H1 (cell line): Measurements from ENCODE around the gene UBIAD1. TPM values are rescaled to one million over a fixed set of nuclear protein-coding genes. Genes with fewer than 3 reads are reported as not detected.

Experiments used
- CTCF ChIA-PET: fragments of 300-600 bp; sonication (Branson Sonifier 250); formaldehyde crosslinking; loops from one replicate; lab custom pipeline; 2021; ENCODE audit not compliant: partially characterized antibody; lab: Charles Lee
- POLR2A ChIA-PET: fragments of 300-600 bp; sonication (Branson Sonifier 250); formaldehyde crosslinking; loops from one replicate; lab custom pipeline; 2021; ENCODE audit warnings: inconsistent platforms; ENCODE audit not compliant: partially characterized antibody; lab: Charles Lee
- DNase-seq, 2 experiments: peaks; one replicate each; pipeline versions ENCODE4 v3.0.0 to v3.0.0-alpha.2; 2010 to 2022; ENCODE audit warnings: low spot score in 2 of 2, low read depth in 1 of 2, mixed read lengths in 1 of 2
- FAIRE-seq: peaks from 2 replicates; lab custom pipeline; 2011; peaks lifted over from hg19 to GRCh38; lab: Jason Lieb, UNC
- H2AFZ ChIP-seq: 2 replicates; pipeline ENCODE4 v1.8.1; 2012; ENCODE audit warnings: low read length, inconsistent platforms
- H2AK5ac ChIP-seq: 2 replicates; pipeline ENCODE4 v1.6.1; 2013; ENCODE audit warnings: low read depth, low read length
- H2BK120ac ChIP-seq: replicated peaks from 2 replicates; pipeline ENCODE3; 2013; ENCODE audit warnings: low read depth, low read length, inconsistent platforms
- H2BK12ac ChIP-seq: 2 replicates; pipeline ENCODE4 v1.6.1; 2013; ENCODE audit warnings: low read depth, low read length
- H2BK15ac ChIP-seq: 2 replicates; pipeline ENCODE4 v1.6.1; 2013; ENCODE audit warnings: low read length
- H2BK20ac ChIP-seq: 2 replicates; pipeline ENCODE4 v1.6.1; 2013; ENCODE audit warnings: low read length
- H2BK5ac ChIP-seq: 2 replicates; pipeline ENCODE4 v1.6.1; 2013; ENCODE audit warnings: low read depth, low read length
- H3K14ac ChIP-seq: 2 replicates; pipeline ENCODE4 v1.6.1; 2013; ENCODE audit warnings: inconsistent platforms; ENCODE audit not compliant: insufficient read length
- H3K18ac ChIP-seq: 2 replicates; pipeline ENCODE4 v1.6.1; 2013; ENCODE audit warnings: low read length; ENCODE audit errors: extremely low read depth
- H3K23ac ChIP-seq: 2 replicates; pipeline ENCODE4 v1.6.1; 2013; ENCODE audit warnings: inconsistent platforms; ENCODE audit not compliant: insufficient read length
- H3K23me2 ChIP-seq: 2 replicates; pipeline ENCODE4 v1.6.1; 2013; ENCODE audit warnings: low read depth, low read length
- H3K27ac ChIP-seq: 2 replicates; pipeline ENCODE4 v1.6.1; 2011; ENCODE audit warnings: low read depth, low read length, inconsistent platforms
- H3K27me3 ChIP-seq, 4 experiments: replicated peaks in 1 of 4; 1 replicate in 1 of 4; 2 replicates in 3 of 4; pipeline versions ENCODE4 v1.6.1 to v1.8.1; 2011 to 2013; ENCODE audit warnings: low read length in 3 of 4, mild to moderate bottlenecking in 3 of 4, inconsistent platforms in 2 of 4, mixed read lengths in 2 of 4, moderate library complexity in 1 of 4; ENCODE audit not compliant: control insufficient read depth in 3 of 4, insufficient read depth in 3 of 4; ENCODE audit errors: extremely low read depth in 1 of 4
- H3K36me3 ChIP-seq, 4 experiments: 2 replicates each; pipeline versions ENCODE4 v1.6.1 to v1.8.1; 2011 to 2013; ENCODE audit warnings: mild to moderate bottlenecking in 4 of 4, low read length in 3 of 4, moderate library complexity in 2 of 4, control low read depth in 1 of 4, inconsistent platforms in 1 of 4; ENCODE audit not compliant: insufficient read depth in 4 of 4, control insufficient read depth in 2 of 4
- H3K4ac ChIP-seq: replicated peaks from 2 replicates; pipeline ENCODE3; 2013; ENCODE audit warnings: low read length, low read depth, mixed read lengths, inconsistent platforms; ENCODE audit not compliant: insufficient read length
- H3K4me1 ChIP-seq, 4 experiments: replicated peaks in 1 of 4; 1 replicate in 1 of 4; 2 replicates in 3 of 4; pipeline versions ENCODE4 v1.6.1 to v1.8.1; 2011 to 2013; ENCODE audit warnings: low read length in 3 of 4, inconsistent platforms in 2 of 4, mixed read lengths in 1 of 4; ENCODE audit not compliant: insufficient read depth in 4 of 4, control insufficient read depth in 3 of 4
- H3K4me2 ChIP-seq, 2 experiments: 2 replicates each; pipeline versions ENCODE4 v1.6.1 to v1.8.1; 2011 to 2013; ENCODE audit warnings: low read depth in 2 of 2, low read length in 2 of 2, control low read depth in 1 of 2, inconsistent platforms in 1 of 2, mild to moderate bottlenecking in 1 of 2; ENCODE audit not compliant: insufficient read depth in 1 of 2
- H3K4me3 ChIP-seq, 4 experiments: fragments of 200-600, 300-600 bp in 1 of 4; sonication (generic), shearing (Covaris generic), sonication (Bioruptor Twin) in 1 of 4; 2 replicates each; pipeline versions ENCODE4 v1.5.1 to v1.8.1; 2011 to 2016; ENCODE audit warnings: low read length in 4 of 4, low read depth in 3 of 4, control low read depth in 2 of 4, inconsistent platforms in 2 of 4, mild to moderate bottlenecking in 2 of 4, mixed read lengths in 1 of 4, moderate library complexity in 1 of 4; ENCODE audit not compliant: insufficient read depth in 2 of 4; ENCODE audit errors: extremely low read depth in 1 of 4
- H3K56ac ChIP-seq: replicated peaks from 2 replicates; pipeline ENCODE3; 2013; ENCODE audit warnings: low read depth, mild to moderate bottlenecking, mixed read lengths, low read length, inconsistent platforms; ENCODE audit not compliant: insufficient read length
- H3K79me1 ChIP-seq: 2 replicates; pipeline ENCODE4 v1.6.1; 2013; ENCODE audit warnings: low read depth, low read length, control low read depth
- H3K79me2 ChIP-seq, 2 experiments: 2 replicates each; pipeline versions ENCODE4 v1.6.1 to v1.8.1; 2012 to 2013; ENCODE audit warnings: low read length in 2 of 2, mild to moderate bottlenecking in 2 of 2, inconsistent platforms in 1 of 2; ENCODE audit not compliant: insufficient read depth in 2 of 2, control insufficient read depth in 1 of 2
- H3K9ac ChIP-seq, 4 experiments: replicated peaks in 1 of 4; 1 replicate in 1 of 4; 2 replicates in 3 of 4; pipeline versions ENCODE4 v1.6.1 to v1.8.1; 2011 to 2013; ENCODE audit warnings: low read depth in 3 of 4, low read length in 3 of 4, control low read depth in 2 of 4, mild to moderate bottlenecking in 2 of 4, moderate library complexity in 2 of 4, inconsistent platforms in 1 of 4; ENCODE audit errors: extremely low read depth in 1 of 4
- H3K9me3 ChIP-seq, 2 experiments: 2 replicates each; pipeline versions ENCODE4 v1.6.1 to v1.8.1; 2012 to 2013; ENCODE audit warnings: mild to moderate bottlenecking in 2 of 2, moderate library complexity in 2 of 2, control low read depth in 1 of 2, inconsistent platforms in 1 of 2, low read depth in 1 of 2, low read length in 1 of 2, mixed read lengths in 1 of 2; ENCODE audit not compliant: insufficient read depth in 2 of 2
- H4K20me1 ChIP-seq, 2 experiments: replicated peaks in 1 of 2; 2 replicates each; pipeline versions ENCODE3 to v1.8.1; 2011 to 2013; ENCODE audit warnings: inconsistent platforms in 2 of 2, low read length in 2 of 2, mild to moderate bottlenecking in 1 of 2; ENCODE audit not compliant: insufficient read depth in 2 of 2, control insufficient read depth in 1 of 2
- H4K5ac ChIP-seq: 2 replicates; pipeline ENCODE4 v1.6.1; 2013; ENCODE audit warnings: low read length, low read depth, mixed read lengths, inconsistent platforms; ENCODE audit not compliant: insufficient read length
- H4K8ac ChIP-seq: 2 replicates; pipeline ENCODE4 v1.8.0; 2013; ENCODE audit warnings: mild to moderate bottlenecking, moderate library complexity, low read length, inconsistent platforms; ENCODE audit not compliant: insufficient read depth; ENCODE audit errors: extremely low read depth
- H4K91ac ChIP-seq: replicated peaks from 2 replicates; pipeline ENCODE3; 2013; ENCODE audit warnings: low read length, mixed read lengths, inconsistent platforms; ENCODE audit not compliant: insufficient read length
- BCL11A ChIP-seq, 2 experiments: IDR thresholded peaks; one replicate each; pipeline ENCODE4 v1.6.1; 2011; ENCODE audit warnings: low read depth in 2 of 2, low read length in 2 of 2, mild to moderate bottlenecking in 2 of 2
- CBX8 ChIP-seq: fragments of 300-800, 300-1000 bp; sonication (generic); IDR thresholded peaks from 2 replicates; pipeline ENCODE4 v1.7.1; 2016; ENCODE audit warnings: low read depth, low read length, borderline replicate concordance
- E2F6 ChIP-seq: IDR thresholded peaks from 2 replicates; pipeline ENCODE4 v1.6.1; 2012; ENCODE audit warnings: inconsistent platforms
- SIN3A ChIP-seq, 2 experiments: IDR thresholded peaks in 1 of 2; conservative IDR thresholded peaks in 1 of 2; 2 replicates each; pipeline ENCODE4 v1.6.1; 2011 to 2012; ENCODE audit warnings: low read length in 2 of 2, improper control_type of control experiment in 1 of 2, low read depth in 1 of 2, mild to moderate bottlenecking in 1 of 2
- SP4 ChIP-seq: IDR thresholded peaks from 2 replicates; pipeline ENCODE4 v1.6.1; 2012; ENCODE audit warnings: low read length, inconsistent platforms
- TAF1 ChIP-seq: IDR thresholded peaks from 2 replicates; pipeline ENCODE4 v1.6.1; 2011; ENCODE audit warnings: mild to moderate bottlenecking, low read depth, low read length
- TAF7 ChIP-seq: optimal IDR thresholded peaks from 2 replicates; pipeline ENCODE3; 2011; ENCODE audit warnings: low read depth, mild to moderate bottlenecking, inconsistent platforms, low read length, moderate library complexity, borderline replicate concordance
- TBP ChIP-seq: IDR thresholded peaks from 2 replicates; pipeline ENCODE4 v1.6.1; 2011; ENCODE audit warnings: low read depth, low read length, improper control_type of control experiment
- WGBS, 2 experiments: shearing (Covaris generic) in 1 of 2; methylation state at CpG; one replicate each; pipeline versions ENCODE4 v1.1.6 to v1.1.7; 2013 to 2015; ENCODE audit warnings: low lambda C conversion rate in 2 of 2, mixed read lengths in 2 of 2, inconsistent platforms in 1 of 2, low coverage in 1 of 2, missing lambda C conversion rate in 1 of 2; ENCODE audit not compliant: insufficient replicate concordance in 2 of 2, insufficient coverage in 1 of 2, insufficient read length in 1 of 2; ENCODE audit errors: extremely low coverage in 1 of 2, missing lambda C conversion rate in 1 of 2; 5-methylcytosine and 5-hydroxymethylcytosine counted together
- polyA plus RNA-seq, 7 experiments: library from polyadenylated mRNA; depleted of rRNA in 3 of 7; stranded (reverse) in 5 of 7; unstranded in 2 of 7; fragments of >200 nt in 5 of 7; fragments of 200-250 nt in 2 of 7; gene quantifications; 1 replicate in 5 of 7; 2 replicates in 1 of 7; 4 replicates in 1 of 7; pipeline versions ENCODE4 v1.2.1 to v1.2.3, GENCODE V29; 2011 to 2013; ENCODE audit warnings: missing spikeins in 2 of 7, mixed read lengths in 2 of 7
- total RNA-seq: library from RNA; stranded (reverse); fragmentation: NEBNext Ultra II Directional; extraction: Animal tissue kit (Norgen Biotek cat#: 25700); gene quantifications from 2 replicates; pipeline ENCODE4 v1.2.1, GENCODE V29; 2021

Gene UBIAD1
- total and polyA plus RNA-seq, 2 of the 8 experiments (the other 6 are each of a cell fraction or from before 2014, with no cell fraction given): 23.4 to 26.6 TPM

DNA sequence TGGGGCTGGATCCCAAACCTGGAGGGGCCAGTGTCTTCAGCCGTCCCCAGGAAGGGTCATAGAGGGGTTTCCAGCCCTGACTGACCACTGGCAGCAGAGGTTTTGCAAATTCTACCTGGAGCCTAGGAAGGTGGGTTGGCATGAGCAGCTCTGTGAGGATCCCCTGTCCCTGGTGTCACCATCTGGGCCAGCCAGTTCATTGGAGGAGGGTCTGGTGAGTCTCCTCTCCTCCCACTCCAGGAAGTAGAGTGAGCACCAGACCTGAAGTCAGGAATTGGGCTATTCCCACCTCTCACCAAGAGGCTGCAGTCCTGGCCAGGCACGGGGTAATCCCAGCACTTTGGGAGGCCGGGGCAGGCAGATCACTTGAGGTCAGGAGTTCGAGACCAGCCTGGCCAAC, 57.4 kb downstream of the UBIAD1 start:
- Histone ChIP-seq H3K18ac (no peak overlapping the region; the same call in 1 of the 2 replicates), H4K8ac (no peak overlapping the region), H3K23ac (no peak overlapping the region), H3K56ac (no peak overlapping the region), H2BK120ac (no peak overlapping the region), H2BK5ac (no peak overlapping the region), H3K4me3 (no peak overlapping the region), H4K5ac (no peak overlapping the region), H4K91ac (no peak overlapping the region), H3K79me2 (no peaks in the 10 kb centered on the region), H3K4me2 (no peak overlapping the region), H2AFZ (no peak overlapping the region), H3K79me1 (no peaks in the 10 kb centered on the region), H3K4ac (no peak overlapping the region), H3K23me2 (no peaks in the 10 kb centered on the region), H2AK5ac (no peak overlapping the region), H4K20me1 (no peaks in the 10 kb centered on the region), H2BK15ac (no peak overlapping the region), H3K36me3 (no peaks in the 10 kb centered on the region), H3K9me3 (no peaks in the 10 kb centered on the region), H3K27ac (no peak overlapping the region), H3K14ac (no peak overlapping the region), H3K4me1 (peaks cover 0 to 5% (median 2%) of the 10 kb centered on the region in 4 experiments; a peak in 2 of 7 replicates), H3K27me3 (no peaks in the 10 kb centered on the region; a peak in 1 of 7 replicates), H2BK20ac (no peak overlapping the region), H3K9ac (no peak overlapping the region), H2BK12ac (no peak overlapping the region)
- ChIA-PET POLR2A (no interaction called here), CTCF (interaction anchor here (0.7 to 6.7 kb wide), 4 partner anchors 9 to 201 kb away, joined by 3 to 43 read pairs (median 3); no protein-coding TSS in a partner anchor)
- FAIRE-seq: no peak
- no peak for DNase-seq
- WGBS, 2 experiments: 89% methylated on average over 4 of the region's 4 CpGs; no CpG with 5 or more reads in 1 of the 2 experiments
- no peak for TF ChIP-seq BCL11A (IDR thresholded peaks at IDR 0.05; ENCODE audit: low read depth in 2 of 2, low read length in 2 of 2)
- no peak for TF ChIP-seq TAF1
- no peak for TF ChIP-seq TAF7
- no peak for TF ChIP-seq SP4
- TF ChIP-seq SIN3A (conservative IDR thresholded peaks at IDR 0.05 in 1 of 2, IDR thresholded peaks at IDR 0.05 in 1 of 2; ENCODE audit: low read depth in 1 of 2, low read length in 2 of 2): no peak
- TF ChIP-seq E2F6: no peak
- no peak for TF ChIP-seq TBP
- no peak for TF ChIP-seq CBX8
